ENCODE measurements around the gene RYK. TPM values are rescaled to one million over a fixed set of nuclear protein-coding genes. Genes with fewer than 3 reads are reported as not detected.

Gene RYK
- total RNA-seq, 1 donor from 2014 or later: 59.2 TPM

- Mint-ChIP-seq H3K27ac (no peak overlapping the region), H3K4me3 (no peak overlapping the region), H3K36me3 (no peaks in the 10 kb centered on the region), H3K4me1 (ENCODE audit: unreplicated experiment) (peaks cover 7% of the 10 kb centered on the region), H3K27me3 (no peaks in the 10 kb centered on the region), H3K9me3 (peaks cover 2% of the 10 kb centered on the region)
- TF ChIP-seq CTCF (conservative IDR thresholded peaks at IDR 0.05): no peak
- no peak for DNase-seq (ENCODE audit: extremely low spot score, unreplicated experiment)
Observed at GRCh38 chr3:134274571-134274970, 23.9 kb upstream of the RYK start.

- TF ChIP-seq CTCF (conservative IDR thresholded peaks at IDR 0.05): no peak
- Mint-ChIP-seq H3K4me1 (ENCODE audit: unreplicated experiment) (no peaks in the 10 kb centered on the region), H3K4me3 (no peak overlapping the region), H3K27ac (no peak overlapping the region), H3K36me3 (no peaks in the 10 kb centered on the region), H3K27me3 (peaks cover 2% of the 10 kb centered on the region), H3K9me3 (no peaks in the 10 kb centered on the region)
- DNase-seq (ENCODE audit: extremely low spot score, unreplicated experiment): no peak
Observed at GRCh38 chr3:134267996-134268395, 17.3 kb upstream of the RYK start.

GRCh38 chr3:134260987-134261386, 10.3 kb upstream of the RYK start:
- DNase-seq (ENCODE audit: extremely low spot score, unreplicated experiment): no peak
- TF ChIP-seq CTCF (conservative IDR thresholded peaks at IDR 0.05): no peak
- Mint-ChIP-seq H3K9me3 (peaks cover 11% of the 10 kb centered on the region), H3K4me1 (ENCODE audit: unreplicated experiment) (peaks cover 14% of the 10 kb centered on the region), H3K4me3 (peak overlapping the region; percentile 10), H3K27me3 (no peaks in the 10 kb centered on the region), H3K36me3 (no peaks in the 10 kb centered on the region), H3K27ac (no peak overlapping the region)

- no peak for DNase-seq (ENCODE audit: extremely low spot score, unreplicated experiment)
- Mint-ChIP-seq H3K27ac (no peak overlapping the region), H3K36me3 (no peaks in the 10 kb centered on the region), H3K9me3 (peaks cover 11% of the 10 kb centered on the region), H3K27me3 (no peaks in the 10 kb centered on the region), H3K4me3 (no peak overlapping the region), H3K4me1 (ENCODE audit: unreplicated experiment) (peaks cover 14% of the 10 kb centered on the region)
- TF ChIP-seq CTCF (conservative IDR thresholded peaks at IDR 0.05): no peak
Observed at GRCh38 chr3:134258761-134259347, 8.2 kb upstream of the RYK start.

- H3K27me3 Mint-ChIP-seq: no peaks in the 10 kb centered on the region
- no peak overlapping the region for H3K27ac Mint-ChIP-seq
- H3K36me3 Mint-ChIP-seq: no peaks in the 10 kb centered on the region
- H3K9me3 Mint-ChIP-seq: peaks cover 5% of the 10 kb centered on the region
- TF ChIP-seq CTCF (conservative IDR thresholded peaks at IDR 0.05): no peak
- peaks cover 13% of the 10 kb centered on the region for H3K4me1 Mint-ChIP-seq (ENCODE audit: unreplicated experiment)
- no peak for DNase-seq (ENCODE audit: extremely low spot score, unreplicated experiment)
- H3K4me3 Mint-ChIP-seq: no peak overlapping the region
Observed at GRCh38 chr3:134255404-134255803, 4.7 kb upstream of the RYK start.
